GM19328 (cell line): Measurements from ENCODE around the gene DRAXIN.

Source experiments
- ATAC-seq: cut with Tn5 transposase; IDR thresholded peaks from one replicate; pipeline ENCODE4 v1.9.1; 2021; ENCODE audit warnings: mild to moderate bottlenecking, moderate library complexity; ENCODE audit not compliant: unreplicated experiment

Gene DRAXIN

GRCh38 chr1:11757047-11757446, 65.5 kb downstream of the DRAXIN start:
- no peak for ATAC-seq

- ATAC-seq = no peak
These were observed 68.3 kb downstream of the DRAXIN start for GRCh38 chr1:11759791-11760190.

GRCh38 chr1:11761285-11761684, 69.8 kb downstream of the DRAXIN start:
- ATAC-seq = no peak

- ATAC-seq = no peak
These were observed 70.5 kb downstream of the DRAXIN start, which contains the start of gene C1orf167 for GRCh38 chr1:11761988-11762406. C1orf167 (plus strand) TSS chr1:11762193; CDS start chr1:11764401, 2,208 bp downstream.

- ATAC-seq = no peak
These were observed 72.6 kb downstream of the DRAXIN start for GRCh38 chr1:11764115-11764514.

- no peak for ATAC-seq
These were observed 73.0 kb downstream of the DRAXIN start for GRCh38 chr1:11764519-11764918.

- ATAC-seq = no peak
These were observed 74.3 kb downstream of the DRAXIN start for GRCh38 chr1:11765661-11766428.

- no peak for ATAC-seq
These were observed 74.9 kb downstream of the DRAXIN start for GRCh38 chr1:11766429-11766776.

- ATAC-seq = no peak
These were observed 76.6 kb downstream of the DRAXIN start for GRCh38 chr1:11767922-11768704.

GRCh38 chr1:11768821-11769220, 77.3 kb downstream of the DRAXIN start:
- ATAC-seq = no peak

GRCh38 chr1:11769274-11769673, 77.8 kb downstream of the DRAXIN start:
- ATAC-seq = no peak

GRCh38 chr1:11770011-11770410, 78.5 kb downstream of the DRAXIN start:
- no peak for ATAC-seq

- ATAC-seq = no peak
These were observed 80.1 kb downstream of the DRAXIN start for GRCh38 chr1:11771481-11772043.

GRCh38 chr1:11772458-11772857, 80.9 kb downstream of the DRAXIN start:
- ATAC-seq = no peak

GRCh38 chr1:11774753-11775152, 83.2 kb downstream of the DRAXIN start:
- ATAC-seq = no peak
